Measurements from ENCODE around the gene TYW3. TPM values are rescaled to one million over a fixed set of nuclear protein-coding genes. Genes with fewer than 3 reads are reported as not detected.

The TYW3 gene
- total RNA-seq, 1 donor from 2014 or later, result 14.8 TPM

DNA sequence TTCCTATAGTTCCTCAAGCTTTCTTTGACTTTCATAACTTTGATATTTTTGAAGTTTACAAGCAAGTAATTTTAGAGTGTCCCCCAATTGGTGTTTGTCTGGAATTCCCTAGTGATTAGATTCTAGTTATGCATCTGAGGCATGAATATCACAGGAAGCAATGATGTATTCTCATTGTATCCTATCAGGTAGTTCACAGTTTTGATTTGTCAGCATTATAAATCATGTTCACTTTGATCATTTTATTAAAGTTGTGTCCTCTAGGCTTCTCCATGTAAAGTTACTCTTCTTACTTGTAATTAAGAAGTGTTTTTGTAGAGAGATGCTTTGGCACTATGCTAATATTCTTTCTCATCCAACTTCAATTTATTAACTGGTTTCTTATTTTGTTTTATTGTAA is 53.0 kb downstream of the TYW3 start:
- H3K4me1 Mint-ChIP-seq (ENCODE audit: unreplicated experiment), result no peaks in the 10 kb centered on the region
- H3K4me3 Mint-ChIP-seq (ENCODE audit: unreplicated experiment), result no peak overlapping the region
- no peaks in the 10 kb centered on the region for H3K27me3 Mint-ChIP-seq (ENCODE audit: unreplicated experiment)
- DNase-seq (ENCODE audit: low spot score), result no peak
- TF ChIP-seq, protein P1, sequence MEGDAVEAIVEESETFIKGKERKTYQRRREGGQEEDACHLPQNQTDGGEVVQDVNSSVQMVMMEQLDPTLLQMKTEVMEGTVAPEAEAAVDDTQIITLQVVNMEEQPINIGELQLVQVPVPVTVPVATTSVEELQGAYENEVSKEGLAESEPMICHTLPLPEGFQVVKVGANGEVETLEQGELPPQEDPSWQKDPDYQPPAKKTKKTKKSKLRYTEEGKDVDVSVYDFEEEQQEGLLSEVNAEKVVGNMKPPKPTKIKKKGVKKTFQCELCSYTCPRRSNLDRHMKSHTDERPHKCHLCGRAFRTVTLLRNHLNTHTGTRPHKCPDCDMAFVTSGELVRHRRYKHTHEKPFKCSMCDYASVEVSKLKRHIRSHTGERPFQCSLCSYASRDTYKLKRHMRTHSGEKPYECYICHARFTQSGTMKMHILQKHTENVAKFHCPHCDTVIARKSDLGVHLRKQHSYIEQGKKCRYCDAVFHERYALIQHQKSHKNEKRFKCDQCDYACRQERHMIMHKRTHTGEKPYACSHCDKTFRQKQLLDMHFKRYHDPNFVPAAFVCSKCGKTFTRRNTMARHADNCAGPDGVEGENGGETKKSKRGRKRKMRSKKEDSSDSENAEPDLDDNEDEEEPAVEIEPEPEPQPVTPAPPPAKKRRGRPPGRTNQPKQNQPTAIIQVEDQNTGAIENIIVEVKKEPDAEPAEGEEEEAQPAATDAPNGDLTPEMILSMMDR (IDR thresholded peaks at IDR 0.05; ENCODE audit: unreplicated experiment), result no peak
- H3K9me3 Mint-ChIP-seq (ENCODE audit: unreplicated experiment), result no peaks in the 10 kb centered on the region
- no peaks in the 10 kb centered on the region for H3K36me3 Mint-ChIP-seq (ENCODE audit: low read depth, unreplicated experiment)
- no peak overlapping the region for H3K27ac Mint-ChIP-seq (ENCODE audit: unreplicated experiment)

DNA sequence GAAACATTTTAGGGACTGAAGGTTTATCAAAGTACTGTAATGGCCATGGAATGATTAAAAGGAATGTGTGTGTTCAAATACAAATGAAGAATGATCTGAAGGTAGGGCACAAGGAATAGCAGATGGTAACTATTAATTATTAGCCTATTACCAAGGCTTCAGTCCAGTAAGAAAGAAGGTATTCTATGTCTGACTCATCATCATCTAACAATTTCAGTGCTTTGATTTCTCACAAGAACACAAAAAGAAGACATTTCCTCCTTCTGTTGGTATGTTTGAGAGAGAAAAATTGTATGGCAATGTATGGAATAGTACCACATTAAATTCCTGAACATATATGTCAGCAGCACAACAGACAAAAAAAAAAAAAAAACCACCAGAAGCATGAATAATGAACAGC is 57.5 kb downstream of the TYW3 start:
- H3K4me1 Mint-ChIP-seq (ENCODE audit: unreplicated experiment), result no peaks in the 10 kb centered on the region
- no peaks in the 10 kb centered on the region for H3K36me3 Mint-ChIP-seq (ENCODE audit: low read depth, unreplicated experiment)
- H3K27ac Mint-ChIP-seq (ENCODE audit: unreplicated experiment), result no peak overlapping the region
- TF ChIP-seq, protein P1 (IDR thresholded peaks at IDR 0.05; ENCODE audit: unreplicated experiment), result no peak
- H3K9me3 Mint-ChIP-seq (ENCODE audit: unreplicated experiment), result no peaks in the 10 kb centered on the region
- DNase-seq (ENCODE audit: low spot score), result no peak
- H3K27me3 Mint-ChIP-seq (ENCODE audit: unreplicated experiment), result no peaks in the 10 kb centered on the region
- no peak overlapping the region for H3K4me3 Mint-ChIP-seq (ENCODE audit: unreplicated experiment)

DNA sequence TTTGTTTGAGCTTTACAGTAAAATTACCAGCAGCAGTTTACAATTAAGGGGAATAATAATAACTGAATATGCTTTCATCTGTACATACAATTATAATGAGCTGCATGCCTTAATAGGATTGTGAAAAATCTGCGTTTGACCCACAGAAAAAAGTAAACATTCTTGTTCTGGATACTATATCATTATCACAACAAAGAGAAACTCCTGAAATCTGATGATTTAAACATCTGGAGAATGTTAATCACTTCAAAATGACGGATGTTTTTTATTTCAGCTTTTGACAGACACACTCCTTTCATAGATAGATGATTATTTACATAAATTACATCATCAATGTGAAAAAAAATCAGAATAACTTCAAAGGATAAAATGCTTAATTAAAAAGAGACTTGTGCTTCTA is 58.5 kb downstream of the TYW3 start:
- DNase-seq (ENCODE audit: low spot score), result no peak
- TF ChIP-seq, protein P1 (IDR thresholded peaks at IDR 0.05; ENCODE audit: unreplicated experiment), result no peak
- H3K36me3 Mint-ChIP-seq (ENCODE audit: low read depth, unreplicated experiment), result no peaks in the 10 kb centered on the region
- H3K4me3 Mint-ChIP-seq (ENCODE audit: unreplicated experiment), result no peak overlapping the region
- H3K9me3 Mint-ChIP-seq (ENCODE audit: unreplicated experiment), result no peaks in the 10 kb centered on the region
- H3K4me1 Mint-ChIP-seq (ENCODE audit: unreplicated experiment), result peaks cover 4% of the 10 kb centered on the region
- no peaks in the 10 kb centered on the region for H3K27me3 Mint-ChIP-seq (ENCODE audit: unreplicated experiment)
- H3K27ac Mint-ChIP-seq (ENCODE audit: unreplicated experiment), result no peak overlapping the region

DNA sequence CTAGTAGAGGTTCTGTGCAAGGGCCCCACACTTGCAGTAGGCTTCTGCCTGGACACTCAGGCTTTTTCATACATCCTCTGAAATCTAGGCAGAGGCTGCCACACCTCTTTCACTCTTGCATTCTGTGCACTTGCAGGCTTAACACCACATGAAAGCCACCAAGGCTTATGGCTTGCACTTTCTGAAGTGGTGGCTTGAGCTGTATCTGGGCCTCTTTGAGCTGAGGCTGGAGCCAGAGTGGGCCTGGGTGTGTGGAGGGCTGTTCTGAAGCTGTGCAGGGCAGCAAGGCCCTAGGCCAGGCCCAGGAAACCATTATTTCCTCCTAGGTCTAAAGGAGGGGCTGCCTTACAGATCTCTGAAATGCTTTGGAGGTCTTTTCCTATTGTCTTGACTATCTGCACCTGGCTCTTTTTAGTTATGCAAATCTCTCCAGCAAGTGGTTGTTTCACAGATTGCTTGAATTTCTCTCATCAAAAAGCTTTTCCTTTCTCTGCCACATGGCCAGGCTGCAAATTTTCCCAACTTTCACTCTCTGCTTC is 66.2 kb downstream of the TYW3 start:
- Mint-ChIP-seq H3K27ac (ENCODE audit: unreplicated experiment) (no peak overlapping the region), H3K36me3 (ENCODE audit: low read depth, unreplicated experiment) (peaks cover 6% of the 10 kb centered on the region), H3K4me1 (ENCODE audit: unreplicated experiment) (peaks cover 9% of the 10 kb centered on the region), H3K27me3 (ENCODE audit: unreplicated experiment) (no peaks in the 10 kb centered on the region), H3K9me3 (ENCODE audit: unreplicated experiment) (no peaks in the 10 kb centered on the region), H3K4me3 (ENCODE audit: unreplicated experiment) (no peak overlapping the region)
- no peak for DNase-seq (ENCODE audit: low spot score)
- TF ChIP-seq, protein P1 (IDR thresholded peaks at IDR 0.05; ENCODE audit: unreplicated experiment), result no peak

DNA sequence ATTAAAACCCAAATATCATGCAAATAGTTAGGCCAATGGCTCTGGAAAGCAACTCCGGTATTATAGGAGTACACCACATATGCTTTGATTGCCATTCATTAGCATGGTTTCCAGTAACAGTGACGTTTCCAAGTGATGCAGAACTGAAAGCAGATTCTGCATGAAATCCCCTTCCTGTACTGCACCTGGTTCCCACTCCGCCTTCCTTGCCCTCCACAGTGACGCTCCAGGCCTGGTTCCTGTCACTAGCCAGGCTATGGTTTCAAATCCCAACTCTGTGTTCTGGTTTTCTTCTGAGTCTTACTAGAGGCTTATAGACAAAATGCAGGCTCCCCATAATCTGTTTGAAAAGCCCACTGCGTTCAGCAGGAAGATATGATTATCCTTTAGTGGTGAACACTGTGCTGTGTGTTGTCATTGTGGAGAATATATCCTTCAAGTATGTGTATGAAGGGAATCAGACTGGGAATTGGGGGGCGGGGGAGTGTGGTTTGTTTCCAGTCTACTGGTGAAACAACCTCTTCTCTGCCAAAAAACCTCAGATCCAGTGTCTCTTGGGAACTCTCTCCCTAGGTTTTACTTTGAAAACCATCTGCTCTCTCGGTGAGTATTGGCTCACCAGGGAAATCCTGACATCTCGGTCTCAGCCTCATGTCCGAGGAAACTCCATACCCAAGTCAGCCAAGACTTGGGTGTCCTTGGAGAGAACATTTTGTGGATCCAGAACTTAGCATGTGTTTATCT is 78.7 kb downstream of the TYW3 start:
- no peaks in the 10 kb centered on the region for H3K27me3 Mint-ChIP-seq (ENCODE audit: unreplicated experiment)
- DNase-seq (ENCODE audit: low spot score), result no peak
- H3K4me1 Mint-ChIP-seq (ENCODE audit: unreplicated experiment), result no peaks in the 10 kb centered on the region

More for the DNA sequence above, 78.7 kb downstream of the TYW3 start:
- H3K36me3 Mint-ChIP-seq (ENCODE audit: low read depth, unreplicated experiment), result no peaks in the 10 kb centered on the region
- TF ChIP-seq, protein P1 (IDR thresholded peaks at IDR 0.05; ENCODE audit: unreplicated experiment), result no peak
- H3K27ac Mint-ChIP-seq (ENCODE audit: unreplicated experiment), result no peak overlapping the region
- no peak overlapping the region for H3K4me3 Mint-ChIP-seq (ENCODE audit: unreplicated experiment)
- H3K9me3 Mint-ChIP-seq (ENCODE audit: unreplicated experiment), result no peaks in the 10 kb centered on the region
